OCI-LY3 (cell line): Measurements from ENCODE around the gene TRA2B.

Experiments used
- H2AFZ ChIP-seq: fragments of 200-600, 300-600 bp; shearing (Covaris generic); 2 replicates; pipeline ENCODE4 v1.6.0; 2014; ENCODE audit warnings: antibody characterized with exemption, low read depth, low read length
- H3K27ac ChIP-seq: fragments of 200-600, 300-600 bp; sonication (generic); 2 replicates; pipeline ENCODE4 v1.5.1; 2014; ENCODE audit warnings: mild to moderate bottlenecking, low read length, moderate library complexity, mixed read lengths
- H3K27me3 ChIP-seq: fragments of 200-600, 300-600 bp; sonication (generic); 2 replicates; pipeline ENCODE4 v1.6.1; 2014; ENCODE audit warnings: low read depth, low read length, mixed read lengths
- H3K36me3 ChIP-seq: fragments of 200-600, 300-600 bp; sonication (generic); replicated peaks from 2 replicates; pipeline ENCODE3; 2014; ENCODE audit warnings: low read depth, low read length, mixed read lengths
- H3K4me1 ChIP-seq: fragments of 300-600, 200-600 bp; sonication (generic); 2 replicates; pipeline ENCODE4 v1.6.1; 2014; ENCODE audit warnings: low read length, mixed read lengths
- H3K4me2 ChIP-seq: fragments of 200-600, 300-600 bp; sonication (generic); 2 replicates; pipeline ENCODE4 v1.6.1; 2014; ENCODE audit warnings: low read length, mixed read lengths
- H3K4me3 ChIP-seq: fragments of 300-600, 200-600 bp; sonication (generic); 2 replicates; pipeline ENCODE4 v1.5.1; 2014; ENCODE audit warnings: antibody characterized with exemption, mild to moderate bottlenecking, low read length, moderate library complexity
- H3K79me2 ChIP-seq: fragments of 300-600, 200-600 bp; shearing (Covaris generic); 2 replicates; pipeline ENCODE4 v1.6.1; 2014; ENCODE audit warnings: mild to moderate bottlenecking, low read length, mixed read lengths
- H3K9ac ChIP-seq: fragments of 300-600, 200-600 bp; shearing (Covaris generic); 2 replicates; pipeline ENCODE4 v1.6.0; 2014; ENCODE audit warnings: mild to moderate bottlenecking, low read length, moderate library complexity
- H3K9me3 ChIP-seq: fragments of 200-600, 300-600 bp; shearing (Covaris generic); 2 replicates; pipeline ENCODE4 v1.6.1; 2014; ENCODE audit warnings: low read length, mixed read lengths; ENCODE audit not compliant: insufficient read depth
- H4K20me1 ChIP-seq: fragments of 200-600, 300-600 bp; sonication (generic); 2 replicates; pipeline ENCODE4 v1.6.1; 2016; ENCODE audit warnings: low read length, mixed read lengths; ENCODE audit not compliant: insufficient read depth
- EZH2phosphoT487 ChIP-seq: fragments of 200-600 bp; shearing (Covaris generic); IDR thresholded peaks from 2 replicates; pipeline ENCODE4 v1.6.1; 2018; ENCODE audit warnings: antibody characterized with exemption, mixed run types, low read depth
- TF ChIP-seq, protein P1 (sequence below): fragments of 200-600, 300-600 bp; sonication (generic); IDR thresholded peaks from 2 replicates; pipeline ENCODE4 v1.5.1; 2014; ENCODE audit warnings: antibody characterized with exemption, low read length, low read depth

Gene TRA2B

DNA sequence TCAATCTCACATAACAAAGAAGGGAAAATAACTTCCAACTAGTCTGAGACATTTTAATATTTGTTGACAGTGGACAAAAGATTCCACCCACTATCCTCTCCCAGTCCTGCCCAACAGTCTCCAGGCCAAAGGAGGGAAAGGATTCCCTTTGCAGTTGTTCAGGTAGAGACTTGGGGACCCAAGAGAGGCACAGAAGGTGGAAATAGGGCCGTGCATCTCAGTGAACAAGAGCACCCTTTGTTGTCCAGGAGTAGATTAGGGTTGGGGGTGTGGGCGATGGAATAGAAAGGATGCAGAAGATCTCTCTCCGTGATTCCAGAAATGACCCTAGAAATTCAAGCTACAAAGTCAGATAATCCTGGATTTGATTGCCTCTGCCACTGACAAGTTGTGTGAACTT lies 44.8 kb upstream of the TRA2B start:
- Histone ChIP-seq H3K27me3 (peaks cover 6% of the 10 kb centered on the region), H3K36me3 (no peaks in the 10 kb centered on the region), H3K4me3 (no peak overlapping the region), H3K79me2 (no peaks in the 10 kb centered on the region), H3K9ac (no peak overlapping the region), H3K4me1 (peaks cover 1% of the 10 kb centered on the region), H3K4me2 (no peak overlapping the region), H4K20me1 (no peaks in the 10 kb centered on the region), H3K27ac (no peak overlapping the region), H3K9me3 (no peaks in the 10 kb centered on the region), H2AFZ (no peak overlapping the region)
- no peak for TF ChIP-seq EZH2phosphoT487
- TF ChIP-seq, protein P1, sequence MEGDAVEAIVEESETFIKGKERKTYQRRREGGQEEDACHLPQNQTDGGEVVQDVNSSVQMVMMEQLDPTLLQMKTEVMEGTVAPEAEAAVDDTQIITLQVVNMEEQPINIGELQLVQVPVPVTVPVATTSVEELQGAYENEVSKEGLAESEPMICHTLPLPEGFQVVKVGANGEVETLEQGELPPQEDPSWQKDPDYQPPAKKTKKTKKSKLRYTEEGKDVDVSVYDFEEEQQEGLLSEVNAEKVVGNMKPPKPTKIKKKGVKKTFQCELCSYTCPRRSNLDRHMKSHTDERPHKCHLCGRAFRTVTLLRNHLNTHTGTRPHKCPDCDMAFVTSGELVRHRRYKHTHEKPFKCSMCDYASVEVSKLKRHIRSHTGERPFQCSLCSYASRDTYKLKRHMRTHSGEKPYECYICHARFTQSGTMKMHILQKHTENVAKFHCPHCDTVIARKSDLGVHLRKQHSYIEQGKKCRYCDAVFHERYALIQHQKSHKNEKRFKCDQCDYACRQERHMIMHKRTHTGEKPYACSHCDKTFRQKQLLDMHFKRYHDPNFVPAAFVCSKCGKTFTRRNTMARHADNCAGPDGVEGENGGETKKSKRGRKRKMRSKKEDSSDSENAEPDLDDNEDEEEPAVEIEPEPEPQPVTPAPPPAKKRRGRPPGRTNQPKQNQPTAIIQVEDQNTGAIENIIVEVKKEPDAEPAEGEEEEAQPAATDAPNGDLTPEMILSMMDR, result no peak

DNA sequence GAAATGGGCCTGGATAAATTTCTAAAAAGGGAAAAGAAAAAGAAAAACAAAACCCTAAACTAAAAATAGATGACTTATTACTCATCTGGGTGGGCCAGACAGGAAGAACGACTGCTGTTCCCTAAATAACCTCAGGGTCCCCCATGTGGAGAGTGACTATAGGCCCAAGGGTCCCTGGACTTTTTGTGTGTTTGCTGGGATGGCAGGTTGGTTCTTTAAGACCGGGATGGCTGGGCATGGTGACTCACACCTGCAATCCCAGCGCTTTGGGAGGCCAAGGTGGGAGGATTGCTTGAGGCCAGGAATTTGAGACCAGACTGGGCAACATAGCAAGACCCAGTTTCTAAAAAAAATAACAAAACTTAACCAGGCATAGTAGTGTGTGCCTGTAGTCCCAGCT lies 43.8 kb upstream of the TRA2B start:
- peaks cover 3% of the 10 kb centered on the region for H3K4me1 ChIP-seq
- H3K27ac ChIP-seq, result no peak overlapping the region
- H3K4me2 ChIP-seq, result no peak overlapping the region
- no peak overlapping the region for H2AFZ ChIP-seq
- H3K27me3 ChIP-seq, result peaks cover 6% of the 10 kb centered on the region
- H3K4me3 ChIP-seq, result no peak overlapping the region
- H3K9me3 ChIP-seq, result no peaks in the 10 kb centered on the region
- H3K36me3 ChIP-seq, result no peaks in the 10 kb centered on the region
- H4K20me1 ChIP-seq, result no peaks in the 10 kb centered on the region
- TF ChIP-seq EZH2phosphoT487, result no peak
- TF ChIP-seq, protein P1, result no peak
- H3K9ac ChIP-seq, result no peak overlapping the region
- no peaks in the 10 kb centered on the region for H3K79me2 ChIP-seq

DNA sequence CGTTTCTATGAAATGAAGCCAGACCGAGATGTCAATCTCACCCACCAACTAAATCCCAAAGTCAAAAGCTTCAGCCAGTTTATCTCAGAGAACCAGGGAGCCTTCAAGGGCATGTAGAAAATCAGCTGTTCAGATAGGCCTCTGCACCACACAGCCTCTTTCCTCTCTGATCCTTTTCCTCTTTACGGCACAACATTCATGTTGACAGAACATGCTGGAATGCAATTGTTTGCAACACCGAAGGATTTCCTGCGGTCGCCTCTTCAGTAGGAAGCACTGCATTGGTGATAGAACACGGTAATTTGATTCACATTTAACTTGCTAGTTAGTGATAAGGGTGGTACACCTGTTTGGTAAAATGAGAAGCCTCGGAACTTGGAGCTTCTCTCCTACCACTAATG lies 41.9 kb upstream of the TRA2B start:
- TF ChIP-seq, protein P1, result no peak
- TF ChIP-seq EZH2phosphoT487, result no peak

GRCh38 chr3:185978516-185978915 lies 40.7 kb upstream of the TRA2B start:
- no peaks in the 10 kb centered on the region for H3K36me3 ChIP-seq
- peaks cover 6% of the 10 kb centered on the region for H3K27me3 ChIP-seq
- no peak overlapping the region for H3K9ac ChIP-seq
- no peaks in the 10 kb centered on the region for H3K9me3 ChIP-seq
- no peaks in the 10 kb centered on the region for H3K79me2 ChIP-seq
- no peak overlapping the region for H2AFZ ChIP-seq
- no peak overlapping the region for H3K27ac ChIP-seq
- H4K20me1 ChIP-seq, result no peaks in the 10 kb centered on the region
- TF ChIP-seq, protein P1, result no peak
- TF ChIP-seq EZH2phosphoT487, result no peak
- H3K4me1 ChIP-seq, result peaks cover 3% of the 10 kb centered on the region
- no peak overlapping the region for H3K4me2 ChIP-seq
- no peak overlapping the region for H3K4me3 ChIP-seq

More for the DNA sequence above, 41.9 kb upstream of the TRA2B start:
- H4K20me1 ChIP-seq, result no peaks in the 10 kb centered on the region
- H3K4me1 ChIP-seq, result peaks cover 3% of the 10 kb centered on the region
- no peak overlapping the region for H2AFZ ChIP-seq
- H3K79me2 ChIP-seq, result no peaks in the 10 kb centered on the region
- H3K27me3 ChIP-seq, result peaks cover 6% of the 10 kb centered on the region
- no peak overlapping the region for H3K9ac ChIP-seq
- no peak overlapping the region for H3K27ac ChIP-seq
- no peaks in the 10 kb centered on the region for H3K9me3 ChIP-seq
- H3K36me3 ChIP-seq, result no peaks in the 10 kb centered on the region
- H3K4me3 ChIP-seq, result no peak overlapping the region
- H3K4me2 ChIP-seq, result no peak overlapping the region
